Measurements from ENCODE around the gene SYT12.

DNA sequence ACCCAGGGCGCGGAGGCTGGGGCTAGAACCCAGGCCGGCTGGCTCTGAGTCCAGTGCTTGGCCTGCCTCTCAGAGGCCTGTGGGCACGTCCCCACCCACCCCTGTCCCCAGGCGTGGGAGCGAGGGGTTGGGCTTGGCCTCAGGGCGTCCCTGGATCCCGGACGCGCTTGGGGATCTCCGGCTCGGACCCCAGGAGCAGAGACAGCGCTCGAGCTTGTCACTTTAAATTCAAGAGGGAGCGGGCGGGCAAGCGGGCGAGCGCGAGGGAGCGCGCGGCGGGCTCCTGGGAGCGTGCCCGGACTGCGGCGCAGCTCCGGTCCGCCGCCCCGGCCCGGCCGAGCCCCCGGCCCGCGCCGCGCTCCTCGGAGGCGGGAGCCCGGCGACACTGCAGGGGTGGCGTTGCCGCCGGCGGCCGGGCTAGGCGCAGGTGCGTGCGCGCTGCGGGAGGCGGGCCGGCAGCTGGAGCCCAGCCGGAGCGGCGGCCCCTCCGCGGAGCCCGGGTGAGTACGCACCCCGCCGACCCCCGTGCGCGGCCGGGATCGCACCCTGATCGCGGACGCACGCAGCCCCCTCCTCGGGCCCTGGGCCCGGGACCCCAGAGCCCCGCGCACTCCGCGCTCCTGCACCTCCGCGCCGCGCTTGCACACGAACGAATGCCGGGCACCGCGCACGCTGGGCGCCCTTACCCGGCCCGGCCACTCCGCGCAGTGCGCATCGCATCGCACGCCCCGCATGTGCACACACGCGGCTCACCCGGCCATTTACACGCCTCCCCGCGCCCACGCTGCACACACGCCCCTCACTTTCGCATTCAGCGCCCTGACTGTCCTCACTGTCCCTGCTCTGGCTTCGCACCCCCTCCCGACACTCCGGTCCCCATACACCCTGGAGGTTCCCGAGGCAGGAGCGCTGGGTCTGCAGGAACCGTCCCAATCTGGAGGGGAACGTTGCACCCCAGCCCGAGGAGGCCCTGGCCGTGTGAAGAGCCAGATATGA is at the start of gene SYT12:
- no peak for TF ChIP-seq CTCF (IDR thresholded peaks at IDR 0.05; ENCODE audit: low read depth, low read length)
- no peak for TF ChIP-seq EZH2phosphoT487 (IDR thresholded peaks at IDR 0.05; ENCODE audit: low read depth)

All from OCI-LY3 (cell line).